ENCODE results near the gene CASR. TPM values are rescaled to one million over a fixed set of nuclear protein-coding genes. Genes with fewer than 3 reads are reported as not detected.

CASR gene
- total RNA-seq, 1 donor from 2014 or later = 0.20 TPM

GRCh38 chr3:122251428-122251827 is 68.0 kb downstream of the CASR start:
- no peaks in the 10 kb centered on the region for H3K36me3 ChIP-seq
- intact Hi-C loops (cut with DNase I) = no loop called here
- no peak for TF ChIP-seq CTCF (IDR thresholded peaks at IDR 0.05)
- ATAC-seq (no peak), DNase-seq (no peak)
- no peak overlapping the region for H3K4me3 ChIP-seq
- no peak overlapping the region for H3K27ac ChIP-seq
- no peaks in the 10 kb centered on the region for H3K4me1 ChIP-seq
- no peaks in the 10 kb centered on the region for H3K9me3 ChIP-seq
- H3K27me3 ChIP-seq = no peaks in the 10 kb centered on the region

- H3K4me1 ChIP-seq = peaks cover 1% of the 10 kb centered on the region
- ATAC-seq (no peak), DNase-seq (no peak)
- no peak overlapping the region for H3K27ac ChIP-seq
- no peaks in the 10 kb centered on the region for H3K9me3 ChIP-seq
- intact Hi-C loops (cut with DNase I) = no loop called here
- H3K4me3 ChIP-seq = no peak overlapping the region
- H3K27me3 ChIP-seq = no peaks in the 10 kb centered on the region
- H3K36me3 ChIP-seq = no peaks in the 10 kb centered on the region
- TF ChIP-seq CTCF (IDR thresholded peaks at IDR 0.05) = no peak
Observed at GRCh38 chr3:122253581-122253980, 70.1 kb downstream of the CASR start.

GRCh38 chr3:122255757-122256439 is 72.4 kb downstream of the CASR start:
- Histone ChIP-seq H3K4me1 (peaks cover 5% of the 10 kb centered on the region), H3K4me3 (no peak overlapping the region), H3K27ac (no peak overlapping the region), H3K9me3 (no peaks in the 10 kb centered on the region), H3K36me3 (no peaks in the 10 kb centered on the region), H3K27me3 (no peaks in the 10 kb centered on the region)
- ATAC-seq = no peak
- no peak for TF ChIP-seq CTCF (IDR thresholded peaks at IDR 0.05)
- no peak for DNase-seq
- intact Hi-C loops (cut with DNase I) = no loop called here

GRCh38 chr3:122257644-122258364 is 74.3 kb downstream of the CASR start:
- TF ChIP-seq CTCF (IDR thresholded peaks at IDR 0.05) = no peak
- Histone ChIP-seq H3K4me1 (peaks cover 5% of the 10 kb centered on the region), H3K4me3 (no peak overlapping the region), H3K9me3 (no peaks in the 10 kb centered on the region), H3K36me3 (no peaks in the 10 kb centered on the region), H3K27me3 (peaks cover 11% of the 10 kb centered on the region), H3K27ac (no peak overlapping the region)
- intact Hi-C loops (cut with DNase I) = no loop called here
- DNase-seq (no peak), ATAC-seq (no peak)

GRCh38 chr3:122258757-122259371 is 75.4 kb downstream of the CASR start:
- peak; percentile 76 for DNase-seq

More at GRCh38 chr3:122258757-122259371, 75.4 kb downstream of the CASR start:
- no peaks in the 10 kb centered on the region for H3K36me3 ChIP-seq
- peak; percentile 97 for ATAC-seq
- H3K4me1 ChIP-seq = peaks cover 5% of the 10 kb centered on the region
- peaks cover 11% of the 10 kb centered on the region for H3K27me3 ChIP-seq
- TF ChIP-seq CTCF (IDR thresholded peaks at IDR 0.05) = peak; percentile 54
- no peak overlapping the region for H3K4me3 ChIP-seq
- intact Hi-C loops (cut with DNase I) = no loop called here
- H3K9me3 ChIP-seq = no peaks in the 10 kb centered on the region
- H3K27ac ChIP-seq = no peak overlapping the region
